HL-60 (cell line): ENCODE measurements around the gene TEX35.

Experiments
- DNase-seq, 2 experiments: peaks; one replicate each; pipeline ENCODE4 v3.0.0-alpha.2; 2010 to 2020; ENCODE audit warnings: low read depth in 1 of 2, low spot score in 1 of 2
- H3K27ac ChIP-seq: fragments of 250-450 bp; sonication (Bioruptor Pico); replicated peaks from 2 replicates; pipeline ENCODE4 v1.5.1; 2020; ENCODE audit warnings: mild to moderate bottlenecking, moderate library complexity
- H3K27me3 ChIP-seq: fragments of 250-450 bp; sonication (Bioruptor Pico); 2 replicates; pipeline ENCODE4 v1.5.1; 2021; ENCODE audit warnings: mild to moderate bottlenecking, moderate library complexity; ENCODE audit not compliant: insufficient read depth, poor library complexity, severe bottlenecking
- H3K4me3 ChIP-seq: replicated peaks from 2 replicates; pipeline ENCODE4 v1.5.1; 2011; ENCODE audit warnings: mild to moderate bottlenecking, control low read depth, low read length; ENCODE audit not compliant: insufficient read depth
- GABPA ChIP-seq: IDR thresholded peaks from 2 replicates; pipeline ENCODE4 v1.6.1; 2012; ENCODE audit warnings: low read depth
- POLR2AphosphoS5 ChIP-seq: IDR thresholded peaks from 2 replicates; pipeline ENCODE4 v1.6.1; 2012; ENCODE audit warnings: low read depth
- SPI1 ChIP-seq: IDR thresholded peaks from 2 replicates; pipeline ENCODE4 v1.6.1; 2012; ENCODE audit warnings: low read depth, mild to moderate bottlenecking, borderline replicate concordance
- long read RNA-seq: library from polyadenylated mRNA; unstranded; transcript quantifications from one replicate; pipeline ENCODE4 v2.0.0, GENCODE V29; 2020
- TF ChIP-seq, protein P1 (sequence below): IDR thresholded peaks from one replicate; pipeline ENCODE4 v1.5.1; 2011; ENCODE audit warnings: low read length, control low read depth, inconsistent platforms; ENCODE audit not compliant: insufficient read depth
- TF ChIP-seq, protein P2 (sequence below): IDR thresholded peaks from 2 replicates; pipeline ENCODE4 v1.6.1; 2012; ENCODE audit warnings: low read depth; ENCODE audit not compliant: insufficient replicate concordance

The TEX35 gene
- long read RNA-seq = 0 reads

DNA sequence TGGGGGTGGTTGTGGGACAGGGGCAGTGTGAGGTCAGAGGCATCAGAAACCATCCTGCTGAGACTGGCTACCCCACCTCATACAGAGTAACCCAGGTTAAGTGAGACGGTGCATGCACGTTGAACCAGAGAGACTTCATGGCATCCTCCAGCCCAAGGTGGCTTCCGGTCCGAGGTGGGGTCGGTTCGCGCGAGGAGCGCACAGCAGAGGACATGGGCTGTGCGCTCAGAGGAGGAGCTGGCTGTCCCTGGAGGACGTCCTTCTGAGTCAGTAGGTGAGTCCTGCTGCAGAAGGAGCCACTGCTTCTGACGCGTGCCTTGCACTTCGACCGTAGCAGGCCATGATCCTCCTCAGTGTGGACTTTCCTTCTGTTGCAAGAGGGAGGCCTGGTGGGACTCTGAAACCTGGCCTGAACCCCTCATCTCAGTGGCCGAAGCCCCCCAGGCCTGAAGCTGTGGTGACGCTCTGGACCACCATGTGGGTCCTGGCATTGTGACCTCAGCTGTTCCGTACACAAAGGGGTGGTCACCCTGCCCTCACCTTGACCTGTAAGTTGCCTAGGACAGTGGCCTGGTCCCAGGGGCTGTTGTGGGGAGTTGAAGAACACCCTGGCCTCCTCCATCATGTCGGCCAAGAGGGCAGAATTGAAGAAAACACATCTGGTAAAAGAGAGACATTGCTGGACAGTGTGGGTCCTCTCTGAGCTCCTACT, at the start of gene TEX35:
Gene TEX35, plus strand, starts transcription at position 544 of the 712 bp plus-strand sequence. Its CDS starts 80 bp downstream, at position 624.
- no peak for DNase-seq

GRCh38 chr1:178464141-178464540, 48.8 kb upstream of the TEX35 start:
- TF ChIP-seq, protein P1, sequence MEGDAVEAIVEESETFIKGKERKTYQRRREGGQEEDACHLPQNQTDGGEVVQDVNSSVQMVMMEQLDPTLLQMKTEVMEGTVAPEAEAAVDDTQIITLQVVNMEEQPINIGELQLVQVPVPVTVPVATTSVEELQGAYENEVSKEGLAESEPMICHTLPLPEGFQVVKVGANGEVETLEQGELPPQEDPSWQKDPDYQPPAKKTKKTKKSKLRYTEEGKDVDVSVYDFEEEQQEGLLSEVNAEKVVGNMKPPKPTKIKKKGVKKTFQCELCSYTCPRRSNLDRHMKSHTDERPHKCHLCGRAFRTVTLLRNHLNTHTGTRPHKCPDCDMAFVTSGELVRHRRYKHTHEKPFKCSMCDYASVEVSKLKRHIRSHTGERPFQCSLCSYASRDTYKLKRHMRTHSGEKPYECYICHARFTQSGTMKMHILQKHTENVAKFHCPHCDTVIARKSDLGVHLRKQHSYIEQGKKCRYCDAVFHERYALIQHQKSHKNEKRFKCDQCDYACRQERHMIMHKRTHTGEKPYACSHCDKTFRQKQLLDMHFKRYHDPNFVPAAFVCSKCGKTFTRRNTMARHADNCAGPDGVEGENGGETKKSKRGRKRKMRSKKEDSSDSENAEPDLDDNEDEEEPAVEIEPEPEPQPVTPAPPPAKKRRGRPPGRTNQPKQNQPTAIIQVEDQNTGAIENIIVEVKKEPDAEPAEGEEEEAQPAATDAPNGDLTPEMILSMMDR = no peak
- TF ChIP-seq, protein P2, sequence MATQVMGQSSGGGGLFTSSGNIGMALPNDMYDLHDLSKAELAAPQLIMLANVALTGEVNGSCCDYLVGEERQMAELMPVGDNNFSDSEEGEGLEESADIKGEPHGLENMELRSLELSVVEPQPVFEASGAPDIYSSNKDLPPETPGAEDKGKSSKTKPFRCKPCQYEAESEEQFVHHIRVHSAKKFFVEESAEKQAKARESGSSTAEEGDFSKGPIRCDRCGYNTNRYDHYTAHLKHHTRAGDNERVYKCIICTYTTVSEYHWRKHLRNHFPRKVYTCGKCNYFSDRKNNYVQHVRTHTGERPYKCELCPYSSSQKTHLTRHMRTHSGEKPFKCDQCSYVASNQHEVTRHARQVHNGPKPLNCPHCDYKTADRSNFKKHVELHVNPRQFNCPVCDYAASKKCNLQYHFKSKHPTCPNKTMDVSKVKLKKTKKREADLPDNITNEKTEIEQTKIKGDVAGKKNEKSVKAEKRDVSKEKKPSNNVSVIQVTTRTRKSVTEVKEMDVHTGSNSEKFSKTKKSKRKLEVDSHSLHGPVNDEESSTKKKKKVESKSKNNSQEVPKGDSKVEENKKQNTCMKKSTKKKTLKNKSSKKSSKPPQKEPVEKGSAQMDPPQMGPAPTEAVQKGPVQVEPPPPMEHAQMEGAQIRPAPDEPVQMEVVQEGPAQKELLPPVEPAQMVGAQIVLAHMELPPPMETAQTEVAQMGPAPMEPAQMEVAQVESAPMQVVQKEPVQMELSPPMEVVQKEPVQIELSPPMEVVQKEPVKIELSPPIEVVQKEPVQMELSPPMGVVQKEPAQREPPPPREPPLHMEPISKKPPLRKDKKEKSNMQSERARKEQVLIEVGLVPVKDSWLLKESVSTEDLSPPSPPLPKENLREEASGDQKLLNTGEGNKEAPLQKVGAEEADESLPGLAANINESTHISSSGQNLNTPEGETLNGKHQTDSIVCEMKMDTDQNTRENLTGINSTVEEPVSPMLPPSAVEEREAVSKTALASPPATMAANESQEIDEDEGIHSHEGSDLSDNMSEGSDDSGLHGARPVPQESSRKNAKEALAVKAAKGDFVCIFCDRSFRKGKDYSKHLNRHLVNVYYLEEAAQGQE = no peak
- TF ChIP-seq SPI1 (no peak), POLR2AphosphoS5 (no peak), GABPA (no peak)
- H3K27me3 ChIP-seq = no peaks in the 10 kb centered on the region

More for the DNA sequence above, at the start of gene TEX35:
- no peak within 1 kb of the TSS for H3K27ac ChIP-seq
- no peaks in the 10 kb centered on the region for H3K27me3 ChIP-seq
- no peak within 1 kb of the TSS for H3K4me3 ChIP-seq
- TF ChIP-seq GABPA (no peak), SPI1 (no peak), POLR2AphosphoS5 (no peak)
- TF ChIP-seq, protein P2 = no peak
- TF ChIP-seq, protein P1 = no peak

GRCh38 chr1:178464566-178464965, 48.3 kb upstream of the TEX35 start:
- H3K4me3 ChIP-seq = no peak overlapping the region
- DNase-seq = no peak
- no peak for TF ChIP-seq POLR2AphosphoS5
- TF ChIP-seq, protein P2 = no peak
- no peak overlapping the region for H3K27ac ChIP-seq
- no peaks in the 10 kb centered on the region for H3K27me3 ChIP-seq

More at GRCh38 chr1:178464141-178464540, 48.8 kb upstream of the TEX35 start:
- Histone ChIP-seq H3K4me3 (no peak overlapping the region), H3K27ac (no peak overlapping the region)
- no peak for DNase-seq
